Aorta (tissue), 5 donors: Measurements from ENCODE around the gene SSB. TPM values are rescaled to one million over a fixed set of nuclear protein-coding genes. Genes with fewer than 3 reads are reported as not detected.
A peak's percentile ranks its signal among the peaks of the same experiment; 100 is the strongest.
"Not testable (repeated sequence)": the region's sequence is repeated elsewhere in the genome, so short reads cannot be mapped to it uniquely, and the experiment has no call there.

Experiments used
- ATAC-seq: fragments of 200-7000 bp; cut with Tn5 transposase; one replicate; pipeline ENCODE4 v1.9.1; 2022; ENCODE audit warnings: moderate library complexity; ENCODE audit not compliant: low FRiP score
- DNase-seq, 2 donors: peaks; one replicate each; pipeline ENCODE4 v3.0.0-alpha.2; 2020
- H3K27ac ChIP-seq, 2 donors: one replicate each; pipeline ENCODE4 v1.5.1; 2013; ENCODE audit warnings: low read length in 2 of 2, mild to moderate bottlenecking in 2 of 2, moderate library complexity in 2 of 2, control low read depth in 1 of 2, inconsistent platforms in 1 of 2, low read depth in 1 of 2
- H3K27me3 ChIP-seq, 2 donors: one replicate each; pipeline ENCODE4 v1.6.1; 2013; ENCODE audit warnings: control low read depth in 1 of 2, low read length in 1 of 2, mild to moderate bottlenecking in 1 of 2, moderate library complexity in 1 of 2; ENCODE audit not compliant: insufficient read depth in 2 of 2, control insufficient read depth in 1 of 2
- H3K36me3 ChIP-seq, 2 donors: one replicate each; pipeline ENCODE4 v1.6.1; 2013; ENCODE audit warnings: control low read depth in 1 of 2, low read length in 1 of 2, mild to moderate bottlenecking in 1 of 2; ENCODE audit not compliant: insufficient read depth in 2 of 2, control insufficient read depth in 1 of 2
- H3K4me1 ChIP-seq, 2 donors: one replicate each; pipeline ENCODE4 v1.6.1; 2013; ENCODE audit warnings: low read length in 2 of 2, control low read depth in 1 of 2, mild to moderate bottlenecking in 1 of 2, moderate library complexity in 1 of 2; ENCODE audit not compliant: insufficient read depth in 2 of 2, control insufficient read depth in 1 of 2
- H3K4me3 ChIP-seq, 2 donors: one replicate each; pipeline ENCODE4 v1.5.1; 2013; ENCODE audit warnings: low read length in 2 of 2, control low read depth in 1 of 2, mild to moderate bottlenecking in 1 of 2
- H3K9me3 ChIP-seq: one replicate; pipeline ENCODE4 v1.6.1; 2013; ENCODE audit warnings: mild to moderate bottlenecking, low read length; ENCODE audit not compliant: control insufficient read depth
- WGBS, 2 donors: extraction: QIAGEN DNeasy Blood & Tissue Kit; methylation state at CpG; one replicate each; pipeline ENCODE4 v1.1.7; 2013; 5-methylcytosine and 5-hydroxymethylcytosine counted together
- intact Hi-C, 2 donors: fragments of 100-400 bp; cut with DNase I; formaldehyde crosslinking; loops; one replicate each; pipeline versions ENCODE4 v1.14.2 to v1.15.0; 2022
- polyA plus RNA-seq, 2 donors: library from polyadenylated mRNA; stranded (reverse); fragments of 200-250 nt; gene quantifications; one replicate each; pipeline ENCODE4 v1.2.3, GENCODE V29; 2013
- total RNA-seq, 2 donors: library from RNA; stranded (reverse); fragmentation: NEBNext Ultra II Directional; extraction: Animal tissue kit (Norgen Biotek cat#: 25700); gene quantifications; one replicate each; pipeline ENCODE4 v1.2.1, GENCODE V29; 2021
- donor health status: healthy with polysubstance abuse.
- donor health status: Bipolar disorder and iron deficiency.
- donor health status: DM: no; HTN: no; CAD: no.
- donor health status: DM: no; HTN: no; CAD: no.
- donor health status: DM: yes; HTN: yes; CAD: no.

The SSB gene
- total and polyA plus RNA-seq, 4 donors, result 76.5 to 133 (median 98.8) TPM

GRCh38 chr2:169797601-169798000, 1.1 kb upstream of the SSB start:
- Histone ChIP-seq H3K36me3 (no peaks in the 10 kb centered on the region), H3K27ac (no peak overlapping the region), H3K27me3 (no peaks in the 10 kb centered on the region), H3K4me1 (no peaks in the 10 kb centered on the region), H3K9me3 (no peaks in the 10 kb centered on the region), H3K4me3 (no peak overlapping the region)
- 82 to 85% methylated on average over 5 of the region's 5 CpGs for WGBS, 2 donors
- DNase-seq, result no peak
- ATAC-seq, result no peak
- intact Hi-C loops, result no loop called here

- intact Hi-C loops, result no loop called here
- H3K27ac ChIP-seq, result no peak overlapping the region
- H3K4me1 ChIP-seq, result no peaks in the 10 kb centered on the region
- H3K4me3 ChIP-seq, result peak overlapping the region; percentile 61 to 88
- no peaks in the 10 kb centered on the region for H3K27me3 ChIP-seq
- ATAC-seq (no peak), DNase-seq (no peak)
- no peaks in the 10 kb centered on the region for H3K9me3 ChIP-seq
- 2 to 4% methylated on average over 4 of the region's 4 CpGs for WGBS, 2 donors
- no peaks in the 10 kb centered on the region for H3K36me3 ChIP-seq
Measured at GRCh38 chr2:169798397-169798717, 314 bp upstream of the SSB start.

GRCh38 chr2:169803480-169803879, 4.8 kb downstream of the SSB start:
- no peak for ATAC-seq

GRCh38 chr2:169806586-169806985, 7.9 kb downstream of the SSB start:
- Histone ChIP-seq H3K27ac (no peak overlapping the region), H3K4me3 (no peak overlapping the region), H3K27me3 (no peaks in the 10 kb centered on the region), H3K36me3 (no peaks in the 10 kb centered on the region), H3K9me3 (no peaks in the 10 kb centered on the region), H3K4me1 (peaks cover 0 to 2% of the 10 kb centered on the region in 2 donors)
- DNase-seq, result no peak
- ATAC-seq, result no peak
- intact Hi-C loops, result no loop called here

More at GRCh38 chr2:169803480-169803879, 4.8 kb downstream of the SSB start:
- Histone ChIP-seq H3K27ac (no peak overlapping the region), H3K27me3 (no peaks in the 10 kb centered on the region), H3K4me3 (no peak overlapping the region), H3K4me1 (peaks cover 0 to 2% of the 10 kb centered on the region in 2 donors), H3K9me3 (no peaks in the 10 kb centered on the region), H3K36me3 (no peaks in the 10 kb centered on the region)
- intact Hi-C loops, result no loop called here
- WGBS, 2 donors, result 90 to 94% methylated on average over 9 of the region's 9 CpGs
- no peak for DNase-seq

- Histone ChIP-seq H3K4me3 (no peak overlapping the region), H3K27ac (no peak overlapping the region), H3K27me3 (no peaks in the 10 kb centered on the region), H3K36me3 (peaks cover 0 to 2% of the 10 kb centered on the region in 2 donors), H3K4me1 (peaks cover 0 to 2% of the 10 kb centered on the region in 2 donors), H3K9me3 (no peaks in the 10 kb centered on the region)
- intact Hi-C loops, result no loop called here
- no peak for ATAC-seq
- WGBS, 2 donors, result 2 to 6% methylated on average over 4 of the region's 4 CpGs
- DNase-seq, result no peak
Measured at GRCh38 chr2:169808221-169808620, 9.6 kb downstream of the SSB start.

GRCh38 chr2:169815849-169816248, 17.2 kb downstream of the SSB start:
- no peak overlapping the region for H3K4me3 ChIP-seq
- no peak for ATAC-seq
- H3K4me1 ChIP-seq, result peaks cover 0 to 5% of the 10 kb centered on the region in 2 donors
- no peaks in the 10 kb centered on the region for H3K9me3 ChIP-seq
- intact Hi-C loops, result no loop called here
- H3K27me3 ChIP-seq, result no peaks in the 10 kb centered on the region
- H3K27ac ChIP-seq, result no peak overlapping the region
- DNase-seq, result no peak
- WGBS, 2 donors, result 0 to 7% methylated on average over 1 of the region's 1 CpG
- H3K36me3 ChIP-seq, result peaks cover 0 to 9% of the 10 kb centered on the region in 2 donors

GRCh38 chr2:169816961-169817360, 18.3 kb downstream of the SSB start:
- H3K9me3 ChIP-seq, DNase-seq, ATAC-seq, intact Hi-C loops, H3K4me3 ChIP-seq, H3K36me3 ChIP-seq, H3K27ac ChIP-seq, H3K27me3 ChIP-seq, H3K4me1 ChIP-seq: not testable (repeated sequence)

GRCh38 chr2:169817369-169817768, 18.7 kb downstream of the SSB start:
- H3K27ac ChIP-seq, H3K9me3 ChIP-seq, H3K4me1 ChIP-seq, ATAC-seq, H3K4me3 ChIP-seq, DNase-seq, H3K36me3 ChIP-seq, intact Hi-C loops, H3K27me3 ChIP-seq: not testable (repeated sequence)
- 96 to 98% methylated on average over 6 of the region's 6 CpGs for WGBS, 2 donors

- H3K9me3 ChIP-seq, result no peaks in the 10 kb centered on the region
- peaks cover 3 to 5% of the 10 kb centered on the region in 2 donors for H3K4me1 ChIP-seq
- ATAC-seq (no peak), DNase-seq (no peak)
- intact Hi-C loops, result no loop called here
- no peak overlapping the region for H3K4me3 ChIP-seq
- peaks cover 0 to 7% of the 10 kb centered on the region in 2 donors for H3K36me3 ChIP-seq
- no peak overlapping the region for H3K27ac ChIP-seq
- no peaks in the 10 kb centered on the region for H3K27me3 ChIP-seq
Measured at GRCh38 chr2:169818241-169818640, 19.6 kb downstream of the SSB start.
